ENCODE results near the gene RPL41. TPM values are rescaled to one million over a fixed set of nuclear protein-coding genes. Genes with fewer than 3 reads are reported as not detected.

The RPL41 gene
- total and polyA plus RNA-seq, 12 donors, result 475 to 5,263 (median 2,004) TPM

Other genes starting within 250 kb of the RPL41 start
- 10 to 100 TPM; 10.9 to 19.6 (median 16.7) TPM for gene PYM1, start 188.7 kb upstream of the RPL41 start, total RNA-seq
- gene PYM1, start 188.7 kb upstream of the RPL41 start, polyA plus RNA-seq, result 10 to 100 TPM; 20.4 to 48.6 TPM
- gene DGKA, start 185.5 kb upstream of the RPL41 start, total RNA-seq, result 10 to 100 TPM in 3 of 10 donors, 1 to 10 TPM in 7; 4.6 to 15.5 (median 7.0) TPM
- 10 to 100 TPM in 1 of 2 donors, 1 to 10 TPM in 1; 6.4 to 17.3 TPM for gene DGKA, start 185.5 kb upstream of the RPL41 start, polyA plus RNA-seq
- 1 to 10 TPM in 2 of 10 donors, under 1 TPM in 8; 0.26 to 1.3 (median 0.58) TPM for gene PMEL, start 150.6 kb upstream of the RPL41 start, total RNA-seq
- gene PMEL, start 150.6 kb upstream of the RPL41 start, polyA plus RNA-seq, result under 1 TPM; 0.49 to 0.66 TPM
- gene CDK2, start 149.8 kb upstream of the RPL41 start, total RNA-seq, result 10 to 100 TPM in 4 of 10 donors, 1 to 10 TPM in 6; 5.1 to 15.2 (median 8.4) TPM
- gene CDK2, start 149.8 kb upstream of the RPL41 start, polyA plus RNA-seq, result 10 to 100 TPM in 1 of 2 donors, 1 to 10 TPM in 1; 6.9 to 18.4 TPM
- gene RAB5B, start 142.6 kb upstream of the RPL41 start, total RNA-seq, result 100 to 1,000 TPM; 107 to 137 (median 122) TPM
- 10 to 100 TPM; 35.3 to 62.4 TPM for gene RAB5B, start 142.6 kb upstream of the RPL41 start, polyA plus RNA-seq
- gene SUOX, start 119.4 kb upstream of the RPL41 start, total RNA-seq, result 10 to 100 TPM; 28.2 to 44.8 (median 31.4) TPM
- gene SUOX, start 119.4 kb upstream of the RPL41 start, polyA plus RNA-seq, result 10 to 100 TPM; 23.2 to 23.9 TPM
- 10 to 100 TPM in 1 of 10 donors, 1 to 10 TPM in 9; 5.2 to 10.1 (median 7.3) TPM for gene IKZF4, start 95.6 kb upstream of the RPL41 start, total RNA-seq
- gene IKZF4, start 95.6 kb upstream of the RPL41 start, polyA plus RNA-seq, result 1 to 10 TPM; 1.6 to 3.7 TPM
- 10 to 100 TPM in 9 of 10 donors, 1 to 10 TPM in 1; 6.9 to 39.6 (median 19.3) TPM for gene RPS26, start 74.7 kb upstream of the RPL41 start, total RNA-seq
- gene RPS26, start 74.7 kb upstream of the RPL41 start, polyA plus RNA-seq, result 1,000 to 10,000 TPM; 1,156 to 1,370 TPM
- 1 to 10 TPM in 9 of 10 donors, under 1 TPM in 1; 0.80 to 6.1 (median 2.9) TPM for gene ERBB3, start 36.5 kb upstream of the RPL41 start, total RNA-seq
- gene ERBB3, start 36.5 kb upstream of the RPL41 start, polyA plus RNA-seq, result 1 to 10 TPM; 2.1 to 7.8 TPM
- gene PA2G4, start 12.1 kb upstream of the RPL41 start, total RNA-seq, result 10 to 100 TPM; 64.3 to 91.9 (median 71.5) TPM
- 100 to 1,000 TPM in 1 of 2 donors, 10 to 100 TPM in 1; 79.4 to 148 TPM for gene PA2G4, start 12.1 kb upstream of the RPL41 start, polyA plus RNA-seq
- gene ZC3H10, start 1.6 kb downstream of the RPL41 start, total RNA-seq, result 1 to 10 TPM; 3.6 to 5.8 (median 4.9) TPM
- 1 to 10 TPM; 2.1 to 3.4 TPM for gene ZC3H10, start 1.6 kb downstream of the RPL41 start, polyA plus RNA-seq
- 10 to 100 TPM; 28.8 to 47.5 (median 31.9) TPM for gene ESYT1, start 11.6 kb downstream of the RPL41 start, total RNA-seq
- 10 to 100 TPM; 20.9 to 57.3 TPM for gene ESYT1, start 11.6 kb downstream of the RPL41 start, polyA plus RNA-seq
- gene MYL6B, start 36.0 kb downstream of the RPL41 start, total RNA-seq, result 10 to 100 TPM; 39.8 to 61.9 (median 49.9) TPM
- 10 to 100 TPM; 31.9 to 64.0 TPM for gene MYL6B, start 36.0 kb downstream of the RPL41 start, polyA plus RNA-seq
- 1,000 to 10,000 TPM in 1 of 10 donors, 100 to 1,000 TPM in 9; 355 to 1,188 (median 413) TPM for gene MYL6, start 41.7 kb downstream of the RPL41 start, total RNA-seq
- gene MYL6, start 41.7 kb downstream of the RPL41 start, polyA plus RNA-seq, result 1,000 to 10,000 TPM in 1 of 2 donors, 100 to 1,000 TPM in 1; 670 to 2,127 TPM
- gene SMARCC2, start 72.8 kb downstream of the RPL41 start, total RNA-seq, result 10 to 100 TPM; 56.2 to 81.9 (median 62.8) TPM
- 10 to 100 TPM; 16.2 to 28.8 TPM for gene SMARCC2, start 72.8 kb downstream of the RPL41 start, polyA plus RNA-seq
- 10 to 100 TPM; 43.6 to 66.3 (median 47.0) TPM for gene RNF41, start 105.3 kb downstream of the RPL41 start, total RNA-seq
- 10 to 100 TPM in 1 of 2 donors, 1 to 10 TPM in 1; 7.0 to 27.0 TPM for gene RNF41, start 105.3 kb downstream of the RPL41 start, polyA plus RNA-seq
- 10 to 100 TPM; 16.2 to 25.3 (median 20.4) TPM for gene NABP2, start 107.7 kb downstream of the RPL41 start, total RNA-seq
- 10 to 100 TPM; 13.5 to 27.7 TPM for gene NABP2, start 107.7 kb downstream of the RPL41 start, polyA plus RNA-seq
- not detected for gene SLC39A5, start 113.4 kb downstream of the RPL41 start, total RNA-seq
- gene SLC39A5, start 113.4 kb downstream of the RPL41 start, polyA plus RNA-seq, result under 1 TPM; 0.20 to 0.59 TPM
- gene ANKRD52, start 141.8 kb downstream of the RPL41 start, total RNA-seq, result 10 to 100 TPM; 22.2 to 30.9 (median 26.5) TPM
- 10 to 100 TPM; 10.2 to 10.8 TPM for gene ANKRD52, start 141.8 kb downstream of the RPL41 start, polyA plus RNA-seq
- 100 to 1,000 TPM in 9 of 10 donors, 10 to 100 TPM in 1; 55.5 to 258 (median 147) TPM for gene COQ10A, start 150.3 kb downstream of the RPL41 start, total RNA-seq
- gene COQ10A, start 150.3 kb downstream of the RPL41 start, polyA plus RNA-seq, result 100 to 1,000 TPM; 101 to 245 TPM
- gene CS, start 183.7 kb downstream of the RPL41 start, total RNA-seq, result 100 to 1,000 TPM; 601 to 991 (median 877) TPM
- gene CS, start 183.7 kb downstream of the RPL41 start, polyA plus RNA-seq, result 100 to 1,000 TPM; 154 to 192 TPM
- 10 to 100 TPM; 22.3 to 51.0 (median 38.7) TPM for gene CNPY2, start 199.4 kb downstream of the RPL41 start, total RNA-seq
- gene CNPY2, start 199.4 kb downstream of the RPL41 start, polyA plus RNA-seq, result 10 to 100 TPM; 76.2 to 88.2 TPM
- 10 to 100 TPM; 23.6 to 64.4 (median 38.1) TPM for gene PAN2, start 217.4 kb downstream of the RPL41 start, total RNA-seq
- 10 to 100 TPM; 20.6 to 85.3 TPM for gene PAN2, start 217.4 kb downstream of the RPL41 start, polyA plus RNA-seq
- gene IL23A, start 222.3 kb downstream of the RPL41 start, total RNA-seq, result under 1 TPM in 5 of 10 donors, not detected in 5; 0.23 to 0.57 (median 0.44) TPM
- gene IL23A, start 222.3 kb downstream of the RPL41 start, polyA plus RNA-seq, result under 1 TPM in 1 of 2 donors, not detected in 1; 0.20 TPM
- gene STAT2, start 243.5 kb downstream of the RPL41 start, total RNA-seq, result 100 to 1,000 TPM in 1 of 10 donors, 10 to 100 TPM in 9; 30.8 to 107 (median 38.7) TPM
- 10 to 100 TPM; 16.9 to 52.6 TPM for gene STAT2, start 243.5 kb downstream of the RPL41 start, polyA plus RNA-seq
- gene APOF, start 246.2 kb downstream of the RPL41 start, total RNA-seq, result not detected
- not detected for gene APOF, start 246.2 kb downstream of the RPL41 start, polyA plus RNA-seq

All from heart right ventricle (tissue), 12 donors.